Rectal smooth muscle tissue (tissue), 1 donor: ENCODE measurements around the gene SLX9.
"Not testable (repeated sequence)": the region's sequence is repeated elsewhere in the genome, so short reads cannot be mapped to it uniquely, and the experiment has no call there.

ENCODE experiments used
- H3K27ac ChIP-seq: one replicate; pipeline ENCODE4 v1.7.0; 2013; ENCODE audit warnings: low read depth, low read length, inconsistent platforms
- H3K27me3 ChIP-seq: one replicate; pipeline ENCODE4 v1.7.0; 2013; ENCODE audit warnings: low read length; ENCODE audit not compliant: control insufficient read depth, insufficient read depth
- H3K36me3 ChIP-seq: one replicate; pipeline ENCODE4 v1.7.0; 2013; ENCODE audit warnings: low read length; ENCODE audit not compliant: control insufficient read depth, insufficient read depth
- H3K4me1 ChIP-seq: one replicate; pipeline ENCODE4 v1.7.0; 2013; ENCODE audit warnings: low read length; ENCODE audit not compliant: control insufficient read depth, insufficient read depth
- H3K4me3 ChIP-seq: one replicate; pipeline ENCODE4 v1.7.0; 2013; ENCODE audit warnings: low read length
- H3K9ac ChIP-seq: one replicate; pipeline ENCODE4 v1.7.0; 2013; ENCODE audit warnings: low read length

Gene SLX9

DNA sequence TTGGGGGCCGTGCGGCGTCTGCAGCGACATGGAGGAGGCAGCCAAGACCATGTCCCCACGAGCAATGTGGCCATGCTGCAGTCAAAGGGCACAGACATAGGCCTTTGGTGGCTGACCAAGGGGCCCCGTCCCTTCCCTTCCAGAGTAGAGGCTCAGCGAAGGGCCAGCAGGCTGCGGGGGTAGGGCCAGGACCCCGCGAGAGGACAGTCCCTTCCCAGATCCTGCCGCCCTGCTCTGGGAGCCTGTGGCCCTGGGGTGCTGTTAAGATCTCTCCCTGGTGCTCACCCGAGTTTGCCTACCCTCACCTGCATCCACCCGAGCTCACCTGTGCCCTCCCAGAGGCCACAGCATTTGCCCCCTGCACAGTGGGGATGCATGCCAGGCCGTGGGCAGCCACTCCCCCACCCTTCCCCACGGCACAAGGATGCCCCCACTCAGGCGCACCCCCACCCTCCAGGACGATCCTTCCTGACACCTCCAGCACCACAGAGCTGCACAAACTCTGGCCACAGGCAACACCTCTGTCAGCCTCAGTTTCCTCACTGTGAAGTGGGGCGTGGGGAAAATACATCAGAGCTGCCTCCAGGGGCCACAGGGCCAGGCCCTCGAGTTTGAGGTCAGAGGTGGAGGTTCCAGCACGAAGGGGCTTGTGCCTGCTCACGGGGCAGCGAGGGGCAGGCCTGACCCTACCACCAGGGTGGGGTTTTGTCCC, 34.7 kb upstream of the SLX9 start:
- no peak overlapping the region for H3K9ac ChIP-seq
- H3K27ac ChIP-seq = no peak overlapping the region
- H3K27me3 ChIP-seq = no peaks in the 10 kb centered on the region
- H3K4me1 ChIP-seq = peaks cover 12% of the 10 kb centered on the region
- no peak overlapping the region for H3K4me3 ChIP-seq
- H3K36me3 ChIP-seq = peaks cover 7% of the 10 kb centered on the region

DNA sequence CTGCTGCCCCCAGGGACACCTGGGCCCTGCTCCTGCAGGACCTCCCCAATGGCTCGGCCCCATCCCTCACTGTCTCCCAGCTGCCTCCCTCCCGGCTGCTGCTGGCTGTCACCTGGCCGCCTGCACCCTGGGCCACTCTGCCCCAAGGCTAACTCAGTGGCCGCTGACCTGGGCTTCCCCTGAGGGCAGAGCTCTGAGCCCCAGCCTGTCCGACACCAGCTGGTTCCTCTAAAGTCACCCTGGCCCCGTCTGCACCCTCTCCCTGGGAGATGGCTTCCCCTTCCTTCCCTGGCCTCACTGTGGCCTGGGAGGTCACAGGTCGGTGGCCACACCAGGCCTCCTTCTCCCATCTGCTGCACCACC, 34.1 kb upstream of the SLX9 start:
- H3K4me3 ChIP-seq = no peak overlapping the region
- H3K9ac ChIP-seq = no peak overlapping the region
- H3K27ac ChIP-seq = no peak overlapping the region
- no peaks in the 10 kb centered on the region for H3K27me3 ChIP-seq
- peaks cover 7% of the 10 kb centered on the region for H3K36me3 ChIP-seq
- H3K4me1 ChIP-seq = peaks cover 12% of the 10 kb centered on the region

DNA sequence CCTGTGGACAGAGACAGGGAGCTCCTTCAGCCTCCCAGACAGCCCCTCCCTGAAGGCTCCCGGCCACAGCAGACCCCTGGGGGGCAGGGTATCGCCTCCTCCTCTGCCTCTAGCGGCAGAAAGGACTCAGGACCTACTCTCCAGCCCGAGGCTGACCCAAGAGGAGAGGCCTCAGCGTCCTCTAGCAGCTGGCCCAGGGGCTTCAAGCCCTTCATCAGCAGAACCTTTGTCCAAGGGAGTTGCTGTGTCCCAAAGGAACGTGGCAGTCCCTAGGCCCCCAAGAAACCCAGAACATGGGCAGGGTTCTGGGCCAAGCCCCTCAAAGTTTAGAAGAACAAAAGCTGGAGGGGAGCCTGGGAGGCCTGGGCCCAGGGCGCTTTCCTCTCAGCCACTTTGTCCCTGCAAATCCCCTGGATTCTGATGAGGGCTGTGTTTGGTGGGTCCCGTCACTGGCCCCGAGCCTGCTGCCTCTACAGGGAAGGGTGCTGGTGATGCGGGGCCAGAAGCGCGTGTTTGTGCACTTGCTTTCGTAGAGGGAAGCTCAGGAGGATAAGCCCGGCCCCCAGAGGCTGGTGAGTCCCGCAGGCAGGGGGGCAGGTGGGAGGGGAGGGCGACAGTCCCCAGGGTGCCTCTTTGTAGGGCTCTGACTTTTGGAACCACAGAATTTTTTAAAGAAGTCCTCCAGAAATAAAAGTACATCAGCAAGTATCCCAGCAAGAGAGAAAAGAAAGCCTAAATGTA, 32.4 kb upstream of the SLX9 start:
- peak overlapping the region; percentile 2 for H3K4me3 ChIP-seq
- no peaks in the 10 kb centered on the region for H3K27me3 ChIP-seq
- peak overlapping the region; percentile 33 for H3K27ac ChIP-seq
- H3K4me1 ChIP-seq = peaks cover 20% of the 10 kb centered on the region
- H3K36me3 ChIP-seq = no peaks in the 10 kb centered on the region
- H3K9ac ChIP-seq = peak overlapping the region; percentile 16

DNA sequence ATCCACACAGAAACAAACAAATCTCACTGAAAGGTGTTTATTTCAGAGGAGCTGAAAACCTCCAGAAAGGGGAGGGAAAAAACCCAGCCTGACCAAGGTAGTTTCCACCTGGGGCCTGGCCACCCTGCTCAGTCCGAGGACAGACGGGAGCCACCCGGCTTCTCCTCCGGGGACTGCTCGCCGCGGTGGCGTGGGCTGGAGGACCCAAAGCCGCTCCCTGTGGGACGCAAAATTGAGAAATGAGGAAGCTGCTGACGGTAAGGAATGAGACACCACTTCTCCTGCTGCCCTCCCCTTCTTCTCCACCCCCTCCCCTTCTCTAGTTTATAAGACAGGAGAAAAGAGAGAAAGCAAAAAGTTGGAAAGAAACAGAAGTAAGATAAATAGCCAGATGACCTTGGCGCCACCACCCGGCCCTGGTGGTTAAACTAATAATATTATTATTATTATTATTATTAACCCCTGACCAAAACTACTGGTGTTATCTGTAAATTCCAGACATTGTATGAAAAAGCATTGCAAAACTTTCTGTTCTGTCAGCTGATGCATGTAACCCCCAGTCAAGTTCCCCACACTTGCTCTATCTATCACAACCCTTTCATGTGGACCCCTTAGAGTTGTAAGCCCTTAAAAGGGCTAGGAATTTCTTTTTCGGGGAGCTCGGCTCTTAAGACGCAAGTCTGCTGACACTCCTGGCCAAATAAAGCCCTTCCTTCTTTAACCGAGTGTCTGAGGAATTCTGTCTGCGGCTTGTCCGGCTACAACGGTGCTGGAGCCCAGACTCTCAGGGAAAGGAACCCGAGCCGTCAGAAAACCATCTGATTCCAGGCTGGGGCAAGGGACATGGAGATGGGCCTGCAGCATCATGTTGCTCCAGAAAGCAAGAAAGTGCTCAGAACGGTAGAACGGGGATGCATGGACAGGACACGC, 31.6 kb upstream of the SLX9 start:
- H3K9ac ChIP-seq = peak overlapping the region; percentile 16
- peak overlapping the region; percentile 45 for H3K4me3 ChIP-seq
- H3K27ac ChIP-seq = peak overlapping the region; percentile 63
- no peaks in the 10 kb centered on the region for H3K27me3 ChIP-seq
- H3K36me3 ChIP-seq = no peaks in the 10 kb centered on the region
- H3K4me1 ChIP-seq = peaks cover 20% of the 10 kb centered on the region

DNA sequence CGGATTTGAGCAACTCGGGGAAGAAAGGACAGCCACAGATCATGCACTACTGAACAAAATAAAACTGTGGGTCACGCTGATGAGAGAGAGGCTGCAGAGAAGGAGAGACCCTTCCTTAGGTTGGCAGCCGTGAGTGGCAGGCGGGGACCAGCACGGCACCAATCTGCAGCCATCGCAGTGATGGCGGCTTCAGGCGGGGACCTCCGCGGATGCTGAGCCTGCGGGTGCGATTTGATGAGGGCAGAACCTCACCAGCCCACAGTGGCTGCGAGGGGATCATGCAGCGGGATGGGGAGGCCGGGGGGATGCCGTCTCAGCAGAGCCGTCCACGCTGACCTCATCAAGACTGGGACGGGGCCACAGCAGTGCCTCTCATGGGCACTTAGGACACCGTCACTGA, 30.9 kb upstream of the SLX9 start:
- Histone ChIP-seq H3K27ac (peak overlapping the region; percentile 63), H3K4me1 (peaks cover 20% of the 10 kb centered on the region), H3K27me3 (no peaks in the 10 kb centered on the region), H3K4me3 (peak overlapping the region; percentile 45), H3K36me3 (no peaks in the 10 kb centered on the region), H3K9ac (no peak overlapping the region)

DNA sequence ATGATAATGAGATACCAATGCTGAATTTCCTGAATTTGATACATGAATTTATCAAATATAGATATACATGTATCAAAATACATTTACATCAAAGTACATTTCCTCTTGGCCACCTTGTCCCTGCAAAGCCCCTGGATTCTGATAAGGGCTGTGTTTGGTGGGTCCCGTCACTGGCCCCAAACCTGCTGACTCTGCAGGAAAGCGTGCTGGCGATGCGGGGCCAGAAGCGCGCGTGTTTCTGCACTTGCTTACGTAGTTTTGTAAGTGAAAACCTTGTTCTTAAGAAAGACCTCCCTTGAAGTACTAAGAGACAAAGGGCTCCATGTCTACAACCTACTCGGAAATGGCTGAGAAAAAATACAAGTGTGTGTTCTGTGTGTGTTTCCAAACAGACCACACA, 30.1 kb upstream of the SLX9 start:
- no peaks in the 10 kb centered on the region for H3K27me3 ChIP-seq
- no peak overlapping the region for H3K9ac ChIP-seq
- H3K4me1 ChIP-seq = peaks cover 20% of the 10 kb centered on the region
- no peaks in the 10 kb centered on the region for H3K36me3 ChIP-seq
- H3K4me3 ChIP-seq = no peak overlapping the region
- no peak overlapping the region for H3K27ac ChIP-seq

DNA sequence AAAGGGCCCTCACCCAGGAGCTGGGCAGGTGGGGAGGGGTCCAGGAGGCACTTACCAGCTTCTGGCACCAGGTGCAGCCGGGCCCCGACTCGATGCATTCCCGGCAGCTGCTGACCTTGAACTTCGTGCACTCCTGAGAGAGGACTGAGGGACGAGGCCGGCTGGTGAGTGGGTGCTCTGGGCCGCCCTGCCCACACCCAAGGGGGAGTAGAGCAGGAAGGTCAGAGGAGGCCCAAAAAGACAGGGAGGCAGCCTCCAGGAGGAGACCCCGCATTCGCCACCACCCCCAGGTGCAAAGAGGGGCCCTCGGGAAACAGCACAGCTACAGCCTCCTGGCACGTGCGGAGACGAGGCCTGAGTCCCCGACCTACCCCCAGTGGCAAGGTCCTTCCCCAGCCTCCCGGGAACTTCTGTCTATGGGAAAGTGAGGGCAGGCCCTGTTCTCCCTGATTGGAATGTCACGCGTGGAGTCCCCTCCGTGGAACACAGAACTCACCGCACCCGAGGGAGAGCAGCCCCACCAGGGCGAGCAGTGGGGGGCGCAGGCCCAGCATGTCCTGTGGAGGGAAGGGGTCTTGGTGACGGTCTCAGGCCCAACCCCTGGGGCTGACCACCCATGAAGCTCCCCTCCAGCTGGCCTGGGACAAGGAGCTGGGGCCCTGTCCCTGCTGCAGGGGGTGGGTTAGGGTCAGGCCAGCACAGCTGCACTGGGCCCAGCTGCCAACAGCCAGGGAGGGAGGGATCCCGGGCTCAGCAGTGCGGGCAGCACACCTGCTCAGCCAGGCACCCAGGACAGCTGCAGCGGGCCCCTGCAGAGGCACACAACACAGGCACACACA, 29.4 kb upstream of the SLX9 start:
- Histone ChIP-seq H3K27ac (peak overlapping the region; percentile 42), H3K4me1 (peaks cover 20% of the 10 kb centered on the region), H3K9ac (peak overlapping the region; percentile 42), H3K4me3 (peak overlapping the region; percentile 33), H3K36me3 (no peaks in the 10 kb centered on the region), H3K27me3 (no peaks in the 10 kb centered on the region)

DNA sequence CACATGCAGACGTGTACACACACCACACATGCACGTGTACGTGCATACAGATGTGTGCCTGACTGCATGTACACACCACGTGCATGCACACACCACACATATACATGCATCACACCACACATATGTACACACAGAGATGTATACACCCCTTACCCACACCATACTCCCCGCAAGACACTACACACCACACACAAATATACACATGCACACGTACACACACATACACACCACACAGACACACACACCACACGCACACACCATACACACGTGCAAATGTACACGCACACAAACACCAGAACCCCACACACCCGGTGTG, 28.8 kb upstream of the SLX9 start:
- H3K9ac ChIP-seq = peak overlapping the region; percentile 42
- peak overlapping the region; percentile 33 for H3K4me3 ChIP-seq
- no peaks in the 10 kb centered on the region for H3K27me3 ChIP-seq
- peak overlapping the region; percentile 42 for H3K27ac ChIP-seq
- peaks cover 20% of the 10 kb centered on the region for H3K4me1 ChIP-seq
- H3K36me3 ChIP-seq = no peaks in the 10 kb centered on the region

DNA sequence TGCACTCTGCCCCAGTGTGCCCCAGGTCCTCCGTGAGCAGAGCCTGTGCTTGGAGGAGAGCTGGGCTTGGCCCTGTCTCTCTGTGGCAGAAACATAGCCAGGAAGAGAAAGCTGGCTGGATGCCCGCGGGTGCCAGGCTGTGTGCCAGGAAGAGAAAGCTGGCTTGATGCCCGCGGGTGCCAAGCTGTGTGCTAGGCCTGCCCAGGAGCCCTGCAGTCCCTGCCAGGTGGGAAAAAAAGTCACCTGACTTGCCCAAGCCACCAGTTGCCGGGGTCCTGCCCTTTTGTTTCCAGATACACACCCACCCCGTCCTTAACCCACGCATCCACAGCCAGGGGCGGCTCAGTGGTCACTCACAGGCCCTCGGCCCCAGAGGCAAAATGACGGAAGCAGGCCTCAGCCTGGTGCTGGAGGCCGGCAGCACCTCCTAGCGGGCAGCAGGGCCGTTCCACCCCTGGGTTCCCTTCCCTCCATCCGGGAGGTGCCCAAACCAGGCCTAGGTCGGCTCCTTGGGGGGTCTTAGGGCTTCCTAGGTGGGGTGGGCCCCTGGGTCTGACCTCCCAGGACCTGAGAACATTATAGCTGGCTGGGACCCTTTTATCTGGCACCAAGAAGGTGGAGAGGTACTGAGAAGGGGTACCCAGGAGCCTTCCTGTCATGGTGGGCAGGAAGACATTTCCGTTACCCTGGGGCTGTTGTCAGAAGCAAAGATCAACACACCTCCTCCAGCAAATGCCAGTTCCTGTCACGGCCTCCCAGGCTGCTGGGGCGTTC, 28.3 kb upstream of the SLX9 start:
- H3K4me3 ChIP-seq = peak overlapping the region; percentile 33
- H3K27me3 ChIP-seq = no peaks in the 10 kb centered on the region
- peak overlapping the region; percentile 42 for H3K9ac ChIP-seq
- peak overlapping the region; percentile 42 for H3K27ac ChIP-seq
- H3K4me1 ChIP-seq = peaks cover 20% of the 10 kb centered on the region
- no peaks in the 10 kb centered on the region for H3K36me3 ChIP-seq

DNA sequence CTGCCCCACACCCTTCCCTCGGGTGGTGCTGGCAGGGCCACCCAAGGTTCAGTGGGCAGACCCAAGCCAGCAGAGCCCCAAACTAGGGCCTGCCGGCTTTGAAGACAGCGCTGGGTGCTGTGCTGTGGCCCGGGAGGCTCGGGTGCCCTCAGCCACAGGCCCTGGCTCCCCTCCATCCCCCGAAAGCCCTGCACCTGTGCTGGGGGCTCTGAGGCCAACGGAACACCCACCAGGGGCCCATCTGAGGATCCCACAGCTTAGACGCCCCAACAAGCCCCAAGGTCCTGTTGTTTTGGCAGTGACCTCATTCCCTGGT, 27.7 kb upstream of the SLX9 start:
- Histone ChIP-seq H3K9ac (peak overlapping the region; percentile 21), H3K27ac (no peak overlapping the region), H3K4me1 (peaks cover 20% of the 10 kb centered on the region), H3K4me3 (peak overlapping the region; percentile 11), H3K27me3 (no peaks in the 10 kb centered on the region), H3K36me3 (no peaks in the 10 kb centered on the region)

DNA sequence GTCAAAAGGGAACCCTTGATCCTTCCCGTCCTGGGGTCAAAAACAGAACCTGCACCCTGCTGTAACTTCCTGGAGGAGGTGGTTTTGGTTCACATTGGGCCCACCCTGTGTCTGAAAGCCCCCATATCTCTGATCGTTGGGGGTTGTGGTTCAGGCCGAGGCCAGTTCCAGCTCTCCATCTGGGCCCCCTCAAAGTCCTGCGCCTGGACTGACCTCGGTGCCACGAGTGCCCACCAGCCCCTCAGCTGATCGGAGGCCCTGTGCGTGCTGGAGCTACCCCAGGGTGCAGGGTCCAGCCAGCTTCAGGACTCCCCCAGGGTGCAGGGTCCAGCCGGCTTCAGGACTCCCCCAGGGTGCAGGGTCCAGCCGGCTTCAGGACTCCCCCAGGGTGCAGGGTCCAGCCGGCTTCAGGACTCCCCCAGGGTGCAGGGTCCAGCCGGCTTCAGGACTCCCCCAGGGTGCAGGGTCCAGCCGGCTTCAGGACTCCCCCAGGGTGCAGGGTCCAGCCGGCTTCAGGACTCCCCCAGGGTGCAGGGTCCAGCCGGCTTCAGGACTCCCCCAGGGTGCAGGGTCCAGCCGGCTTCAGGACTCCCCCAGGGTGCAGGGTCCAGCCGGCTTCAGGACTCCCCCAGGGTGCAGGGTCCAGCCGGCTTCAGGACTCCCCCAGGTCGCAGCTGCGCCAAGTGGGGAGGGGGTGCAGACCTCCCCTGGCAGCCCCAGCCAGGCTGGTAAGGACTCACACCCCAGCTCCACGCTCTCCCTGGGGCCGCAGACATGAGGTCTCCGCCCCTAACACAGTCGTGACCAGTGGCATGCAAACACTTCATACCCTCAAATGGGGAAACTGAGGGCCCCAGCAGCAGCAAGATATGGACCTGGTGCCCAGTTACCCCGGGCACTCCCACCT, 27.1 kb upstream of the SLX9 start:
- H3K9ac ChIP-seq, H3K4me3 ChIP-seq, H3K27me3 ChIP-seq, H3K27ac ChIP-seq, H3K36me3 ChIP-seq: not testable (repeated sequence)
- H3K4me1 ChIP-seq = peaks cover 20% of the 10 kb centered on the region
